ELF-1 (cell line): ENCODE results near the gene CTXND1.

Source experiments
- DNase-seq: peaks from one replicate; pipeline ENCODE4 v3.0.0-alpha.2; 2016; ENCODE audit warnings: low read depth, low spot score

Gene CTXND1

GRCh38 chr15:80259942-80260510 is 8.0 kb upstream of the CTXND1 start:
- no peak for DNase-seq

GRCh38 chr15:80251428-80252120 is 439 bp downstream of the CTXND1 start:
- peak; percentile 8 for DNase-seq

GRCh38 chr15:80250614-80251427 is 1.2 kb downstream of the CTXND1 start:
- peak; percentile 6 for DNase-seq

- DNase-seq, result no peak
Observed at GRCh38 chr15:80249973-80250372, 2.0 kb downstream of the CTXND1 start.

GRCh38 chr15:80247320-80247719 is 4.7 kb downstream of the CTXND1 start:
- no peak for DNase-seq

- no peak for DNase-seq
Observed at GRCh38 chr15:80246425-80246894, 5.6 kb downstream of the CTXND1 start.

- no peak for DNase-seq
Observed at GRCh38 chr15:80242802-80243201, 9.2 kb downstream of the CTXND1 start.

GRCh38 chr15:80242132-80242769 is 9.8 kb downstream of the CTXND1 start:
- peak; percentile 54 for DNase-seq

- DNase-seq, result no peak
Observed at GRCh38 chr15:80241508-80241907, 10.5 kb downstream of the CTXND1 start.

- no peak for DNase-seq
Observed at GRCh38 chr15:80240276-80240675, 11.7 kb downstream of the CTXND1 start.

- peak; percentile 69 for DNase-seq
Observed at GRCh38 chr15:80234883-80235282, 17.1 kb downstream of the CTXND1 start.

GRCh38 chr15:80233581-80233980 is 18.4 kb downstream of the CTXND1 start:
- DNase-seq, result peak; percentile 38

- DNase-seq, result no peak
Observed at GRCh38 chr15:80231371-80231770, 20.6 kb downstream of the CTXND1 start.

- DNase-seq, result no peak
Observed at GRCh38 chr15:80228959-80229610, 22.9 kb downstream of the CTXND1 start.

GRCh38 chr15:80219955-80220354 is 32.1 kb downstream of the CTXND1 start:
- no peak for DNase-seq

- DNase-seq, result no peak
Observed at GRCh38 chr15:80217327-80217900, 34.6 kb downstream of the CTXND1 start.

GRCh38 chr15:80216911-80217310 is 35.1 kb downstream of the CTXND1 start:
- no peak for DNase-seq

GRCh38 chr15:80216141-80216540 is 35.9 kb downstream of the CTXND1 start:
- no peak for DNase-seq

- DNase-seq, result no peak
Observed at GRCh38 chr15:80214910-80215309, 37.1 kb downstream of the CTXND1 start.

- no peak for DNase-seq
Observed at GRCh38 chr15:80211976-80212375, 40.0 kb downstream of the CTXND1 start.
